K562 (cell line): Measurements from ENCODE around the gene MARCHF3. TPM values are rescaled to one million over a fixed set of nuclear protein-coding genes. Genes with fewer than 3 reads are reported as not detected.

Experiments used
- ARNT ChIP-seq, 2 experiments: fragments of 450-650 bp; IDR thresholded peaks; 2 replicates each; pipeline ENCODE4 v1.6.1; 2016; ENCODE audit warnings: mild to moderate bottlenecking in 1 of 2
- C11orf30 ChIP-seq: fragments of 450-650 bp; IDR thresholded peaks from 2 replicates; pipeline ENCODE4 v1.6.1; 2016; ENCODE audit warnings: low read depth, mild to moderate bottlenecking
- CBFA2T3 ChIP-seq: fragments of 450-650 bp; IDR thresholded peaks from 2 replicates; pipeline ENCODE4 v1.6.1; 2017
- DACH1 ChIP-seq: fragments of 450-650 bp; IDR thresholded peaks from 2 replicates; pipeline ENCODE4 v1.6.1; 2018; ENCODE audit not compliant: partially characterized antibody
- ETV6 ChIP-seq, 3 experiments: fragments of 150-350 bp in 1 of 3; sonication (generic) in 1 of 3; formaldehyde crosslinking in 1 of 3; IDR thresholded peaks; 2 replicates each; pipeline versions ENCODE4 v1.6.1 to v1.8.0; 2014 to 2022; ENCODE audit warnings: borderline replicate concordance in 2 of 3, low read depth in 2 of 3, antibody characterized with exemption in 1 of 3, low read length in 1 of 3, mild to moderate bottlenecking in 1 of 3, missing genetic modification reagents in 1 of 3
- FIP1L1 ChIP-seq: fragments of 200-400 bp; formaldehyde crosslinking; IDR thresholded peaks from 2 replicates; pipeline ENCODE4 v1.6.1; 2018; ENCODE audit warnings: mild to moderate bottlenecking, low read depth, low read length; ENCODE audit not compliant: poor library complexity, severe bottlenecking
- FOXJ3 ChIP-seq: sonication (generic); formaldehyde crosslinking; IDR thresholded peaks from 2 replicates; pipeline ENCODE4 v1.4.0; 2020; ENCODE audit warnings: mild to moderate bottlenecking, missing genetic modification reagents
- FOXP1 ChIP-seq: sonication (generic); formaldehyde crosslinking; IDR thresholded peaks from 2 replicates; pipeline ENCODE4 v1.8.0; 2022; ENCODE audit warnings: mild to moderate bottlenecking, missing genetic modification reagents
- GABPA ChIP-seq: fragments of 200-800 bp; sonication (Bioruptor generic); conservative IDR thresholded peaks from 2 replicates; pipeline ENCODE4 v1.6.1; 2016; ENCODE audit warnings: low read depth, missing genetic modification characterization, missing compliant biosample characterization
- GTF2E2 ChIP-seq: fragments of 200-800 bp; sonication (Bioruptor generic); IDR thresholded peaks from 2 replicates; pipeline ENCODE4 v1.6.1; 2016; ENCODE audit warnings: missing genetic modification characterization, missing compliant biosample characterization
- HNRNPH1 ChIP-seq: fragments of 200-400 bp; formaldehyde crosslinking; optimal IDR thresholded peaks from 2 replicates; pipeline ENCODE3; 2017; ENCODE audit warnings: low read depth, mild to moderate bottlenecking, low read length, moderate library complexity
- KLF16 ChIP-seq: IDR thresholded peaks from 2 replicates; pipeline ENCODE4 v1.6.1; 2016; ENCODE audit warnings: antibody characterized with exemption
- MAZ ChIP-seq, 2 experiments: fragments of 450-650 bp in 1 of 2; sonication (generic) in 1 of 2; formaldehyde crosslinking; IDR thresholded peaks in 1 of 2; conservative IDR thresholded peaks in 1 of 2; 2 replicates each; pipeline versions ENCODE4 v1.4.0 to v1.5.0; 2020; ENCODE audit warnings: mild to moderate bottlenecking in 1 of 2, missing genetic modification reagents in 1 of 2
- POLR2B ChIP-seq: fragments of 450-650 bp; IDR thresholded peaks from 2 replicates; pipeline ENCODE4 v1.6.1; 2018; ENCODE audit warnings: low read depth; ENCODE audit not compliant: partially characterized antibody
- RBM25 ChIP-seq: fragments of 200-400 bp; formaldehyde crosslinking; IDR thresholded peaks from 2 replicates; pipeline ENCODE4 v1.6.1; 2018; ENCODE audit warnings: low read length, low read depth, moderate library complexity; ENCODE audit not compliant: severe bottlenecking
- SMAD2 ChIP-seq: fragments of 150-350 bp; IDR thresholded peaks from 2 replicates; pipeline ENCODE4 v1.6.1; 2014; ENCODE audit warnings: low read depth, mild to moderate bottlenecking, low read length
- ZBTB8A ChIP-seq: fragments of 450-650 bp; IDR thresholded peaks from 2 replicates; pipeline ENCODE4 v1.6.1; 2018; ENCODE audit warnings: mild to moderate bottlenecking, moderate library complexity; ENCODE audit not compliant: partially characterized antibody
- ZNF165 ChIP-seq: fragments of 250-450 bp; sonication (Bioruptor Pico); IDR thresholded peaks from 2 replicates; pipeline ENCODE4 v1.4.0; 2020; ENCODE audit warnings: borderline replicate concordance
- ZNF431 ChIP-seq: sonication (generic); formaldehyde crosslinking; IDR thresholded peaks from 2 replicates; pipeline ENCODE4 v1.8.0; 2022; ENCODE audit warnings: mild to moderate bottlenecking, missing genetic modification reagents
- ZNF79 ChIP-seq: fragments of 250-450 bp; sonication (Bioruptor Pico); IDR thresholded peaks from 2 replicates; pipeline ENCODE4 v1.4.0; 2020; ENCODE audit warnings: low read depth, mild to moderate bottlenecking, moderate library complexity
- ZSCAN32 ChIP-seq: fragments of 450-650 bp; formaldehyde crosslinking; IDR thresholded peaks from 2 replicates; pipeline ENCODE4 v1.4.0; 2020; ENCODE audit warnings: mild to moderate bottlenecking, moderate library complexity
- polyA plus RNA-seq, 8 experiments: library from polyadenylated mRNA; depleted of rRNA in 4 of 8; stranded (reverse) in 5 of 8; unstranded in 3 of 8; fragments of >200 nt; fragmentation: Nextera tagmentation in 2 of 8; fragmentation: Illumina TruSeq in 1 of 8; extraction: Ambion mirVana in 2 of 8; extraction: Trizol in 1 of 8; gene quantifications; 2 replicates each; pipeline versions ENCODE4 v1.2.1 to v1.2.3, GENCODE V29; 2011 to 2014; ENCODE audit warnings: inconsistent platforms in 1 of 8, missing spikeins in 1 of 8
- total RNA-seq, 7 experiments: library from RNA; depleted of rRNA in 6 of 7; stranded (reverse); fragments of >200 nt in 6 of 7; fragmentation: Illumina TruSeq in 2 of 7; extraction: Trizol in 2 of 7; gene quantifications; 2 replicates each; pipeline versions ENCODE4 v1.2.1 to v1.2.3, GENCODE V29; 2011 to 2021; ENCODE audit warnings: low replicate concordance in 1 of 7
- TF ChIP-seq, protein P1 (sequence below): fragments of 450-650 bp; IDR thresholded peaks from 2 replicates; pipeline ENCODE4 v1.6.1; 2016
- TF ChIP-seq, protein P2 (sequence below): fragments of 450-650 bp; formaldehyde crosslinking; IDR thresholded peaks from 2 replicates; pipeline ENCODE4 v1.4.0; 2020; ENCODE audit warnings: mild to moderate bottlenecking, moderate library complexity
- TF ChIP-seq, protein P3 (sequence below): sonication (generic); formaldehyde crosslinking; IDR thresholded peaks from 2 replicates; pipeline ENCODE4 v1.8.0; 2022; ENCODE audit warnings: mild to moderate bottlenecking, missing genetic modification reagents
- TF ChIP-seq, protein P4 (sequence below): sonication (generic); formaldehyde crosslinking; IDR thresholded peaks from 2 replicates; pipeline ENCODE4 v1.9.0; 2022; ENCODE audit warnings: mild to moderate bottlenecking, missing genetic modification reagents

The MARCHF3 gene
- total and polyA plus RNA-seq, 9 of the 15 experiments (the other 6 are each of a cell fraction or from before 2014, with no cell fraction given), result 5.6 to 37.4 (median 16.5) TPM

DNA sequence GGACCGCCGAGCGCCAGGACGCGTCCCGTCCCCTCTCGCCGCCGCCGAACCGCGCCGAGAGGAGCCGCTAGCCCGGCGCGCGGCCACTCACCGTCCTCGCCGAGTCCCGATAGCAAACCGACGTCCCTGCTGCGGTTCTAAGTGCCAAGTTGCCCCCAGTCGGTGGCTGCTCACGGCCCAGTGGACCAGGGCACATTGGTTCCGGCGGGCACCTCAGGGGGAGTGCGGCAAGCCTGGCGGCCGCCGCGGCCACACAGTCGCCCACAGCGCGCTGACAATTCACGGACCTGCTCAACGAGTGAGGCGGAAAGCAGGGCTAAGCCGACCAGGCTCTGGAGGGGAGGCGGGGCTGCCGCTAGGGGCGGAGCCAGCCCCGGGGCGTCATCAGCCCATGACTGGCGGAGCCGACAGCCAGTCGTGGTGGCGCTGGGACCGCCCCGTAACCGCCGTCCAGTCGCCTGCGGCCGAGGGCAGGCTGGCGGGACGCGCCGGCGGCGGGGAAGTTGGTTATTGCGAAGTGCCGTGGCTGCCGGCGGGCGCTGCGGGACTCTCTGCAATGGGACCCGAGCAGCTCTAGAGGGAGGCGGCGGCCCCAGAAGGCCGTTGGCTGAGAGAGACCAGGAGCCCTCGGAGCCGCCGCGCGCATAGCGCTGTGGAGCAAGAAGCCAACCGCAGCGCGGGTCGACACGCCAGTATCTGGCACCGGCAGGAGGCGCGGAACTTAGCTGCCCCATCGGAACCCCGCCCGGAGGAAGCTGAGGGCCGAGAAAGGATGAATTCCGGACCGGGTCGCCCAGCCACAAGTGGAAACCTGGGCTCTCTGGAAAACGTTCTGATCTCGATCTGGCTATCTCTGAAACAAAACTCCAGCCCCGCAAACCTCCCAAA, at the start of gene MARCHF3 (continued):
- TF ChIP-seq, protein P1, sequence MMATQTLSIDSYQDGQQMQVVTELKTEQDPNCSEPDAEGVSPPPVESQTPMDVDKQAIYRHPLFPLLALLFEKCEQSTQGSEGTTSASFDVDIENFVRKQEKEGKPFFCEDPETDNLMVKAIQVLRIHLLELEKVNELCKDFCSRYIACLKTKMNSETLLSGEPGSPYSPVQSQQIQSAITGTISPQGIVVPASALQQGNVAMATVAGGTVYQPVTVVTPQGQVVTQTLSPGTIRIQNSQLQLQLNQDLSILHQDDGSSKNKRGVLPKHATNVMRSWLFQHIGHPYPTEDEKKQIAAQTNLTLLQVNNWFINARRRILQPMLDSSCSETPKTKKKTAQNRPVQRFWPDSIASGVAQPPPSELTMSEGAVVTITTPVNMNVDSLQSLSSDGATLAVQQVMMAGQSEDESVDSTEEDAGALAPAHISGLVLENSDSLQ, result peak; percentile 99
- TF ChIP-seq FOXJ3 (CRISPR knock-in tag) (no peak), HNRNPH1 (no peak), ARNT (IDR thresholded peaks at IDR 0.05) (no peak), ZNF431 (CRISPR knock-in tag) (peak; percentile 74; the same call in 1 of the 2 replicates), ETV6 (IDR thresholded peaks at IDR 0.05; ENCODE audit: borderline replicate concordance in 1 of 2, low read depth in 2 of 2, low read length in 1 of 2) (no peak), ETV6 (CRISPR knock-in tag; IDR thresholded peaks at IDR 0.05; ENCODE audit: borderline replicate concordance) (peak; percentile 61; the same call in 1 of the 2 replicates), MAZ (CRISPR knock-in tag; conservative IDR thresholded peaks at IDR 0.05 in 1 of 2, IDR thresholded peaks at IDR 0.05 in 1 of 2) (peak; percentile 37 to 40; a peak in 2 of 4 replicates), ZNF165 (CRISPR knock-in tag) (no peak), DACH1 (no peak), SMAD2 (no peak), GTF2E2 (peak; percentile 78), FOXP1 (CRISPR knock-in tag) (0 out of 2 replicates have a peak, but pooled peaks have one; percentile 37), C11orf30 (no peak), ZSCAN32 (CRISPR knock-in tag) (no peak), KLF16 (no peak), RBM25 (peak; percentile 99), ZNF79 (no peak), FIP1L1 (peak; percentile 80), GABPA (tag) (peak; percentile 54; the same call in 1 of the 2 replicates), POLR2B (peak; percentile 96), ZBTB8A (no peak), CBFA2T3 (0 out of 2 replicates have a peak, but pooled peaks have one; percentile 7)
- TF ChIP-seq, protein P2, sequence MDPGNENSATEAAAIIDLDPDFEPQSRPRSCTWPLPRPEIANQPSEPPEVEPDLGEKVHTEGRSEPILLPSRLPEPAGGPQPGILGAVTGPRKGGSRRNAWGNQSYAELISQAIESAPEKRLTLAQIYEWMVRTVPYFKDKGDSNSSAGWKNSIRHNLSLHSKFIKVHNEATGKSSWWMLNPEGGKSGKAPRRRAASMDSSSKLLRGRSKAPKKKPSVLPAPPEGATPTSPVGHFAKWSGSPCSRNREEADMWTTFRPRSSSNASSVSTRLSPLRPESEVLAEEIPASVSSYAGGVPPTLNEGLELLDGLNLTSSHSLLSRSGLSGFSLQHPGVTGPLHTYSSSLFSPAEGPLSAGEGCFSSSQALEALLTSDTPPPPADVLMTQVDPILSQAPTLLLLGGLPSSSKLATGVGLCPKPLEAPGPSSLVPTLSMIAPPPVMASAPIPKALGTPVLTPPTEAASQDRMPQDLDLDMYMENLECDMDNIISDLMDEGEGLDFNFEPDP (CRISPR knock-in tag), result no peak
- TF ChIP-seq, protein P3, sequence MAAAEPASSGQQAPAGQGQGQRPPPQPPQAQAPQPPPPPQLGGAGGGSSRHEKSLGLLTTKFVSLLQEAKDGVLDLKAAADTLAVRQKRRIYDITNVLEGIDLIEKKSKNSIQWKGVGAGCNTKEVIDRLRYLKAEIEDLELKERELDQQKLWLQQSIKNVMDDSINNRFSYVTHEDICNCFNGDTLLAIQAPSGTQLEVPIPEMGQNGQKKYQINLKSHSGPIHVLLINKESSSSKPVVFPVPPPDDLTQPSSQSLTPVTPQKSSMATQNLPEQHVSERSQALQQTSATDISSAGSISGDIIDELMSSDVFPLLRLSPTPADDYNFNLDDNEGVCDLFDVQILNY (CRISPR knock-in tag), result peak; percentile 5; the same call in 1 of the 2 replicates
- TF ChIP-seq, protein P4, sequence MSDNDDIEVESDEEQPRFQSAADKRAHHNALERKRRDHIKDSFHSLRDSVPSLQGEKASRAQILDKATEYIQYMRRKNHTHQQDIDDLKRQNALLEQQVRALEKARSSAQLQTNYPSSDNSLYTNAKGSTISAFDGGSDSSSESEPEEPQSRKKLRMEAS (CRISPR knock-in tag), result peak; percentile 32; the same call in 1 of the 2 replicates
